HepG2 (cell line): ENCODE data around the gene PSMB9. TPM values are rescaled to one million over a fixed set of nuclear protein-coding genes. Genes with fewer than 3 reads are reported as not detected.

Experiments used
- DNMT1 ChIP-seq: sonication (generic); formaldehyde crosslinking; IDR thresholded peaks from 2 replicates; pipeline ENCODE4 v1.5.1; 2020; ENCODE audit warnings: mild to moderate bottlenecking, missing genetic modification reagents
- DRAP1 ChIP-seq: IDR thresholded peaks from 2 replicates; pipeline ENCODE4 v1.6.1; 2016; ENCODE audit warnings: missing genetic modification reagents, missing compliant biosample characterization
- GMEB2 ChIP-seq: IDR thresholded peaks from 2 replicates; pipeline ENCODE4 v1.6.1; 2016; ENCODE audit warnings: missing biosample characterization, missing genetic modification reagents, low read depth
- KDM2A ChIP-seq: sonication (generic); formaldehyde crosslinking; IDR thresholded peaks from 2 replicates; pipeline ENCODE4 v1.4.0; 2020; ENCODE audit warnings: low read depth, missing genetic modification reagents, borderline replicate concordance
- KDM4B ChIP-seq: sonication (generic); formaldehyde crosslinking; IDR thresholded peaks from 2 replicates; pipeline ENCODE4 v1.4.0; 2020; ENCODE audit warnings: missing genetic modification reagents
- KIAA2018 ChIP-seq: sonication (generic); formaldehyde crosslinking; IDR thresholded peaks from 2 replicates; pipeline ENCODE4 v1.5.0; 2020; ENCODE audit warnings: mild to moderate bottlenecking, missing genetic modification reagents, borderline replicate concordance
- PHF20 ChIP-seq: sonication (generic); formaldehyde crosslinking; IDR thresholded peaks from 2 replicates; pipeline ENCODE4 v1.5.0; 2020; ENCODE audit warnings: mild to moderate bottlenecking, missing genetic modification reagents
- PHF5A ChIP-seq: IDR thresholded peaks from one replicate; pipeline ENCODE4 v1.6.1; 2018; ENCODE audit warnings: low read depth, missing genetic modification reagents; ENCODE audit not compliant: unreplicated experiment
- RORA ChIP-seq: sonication (generic); formaldehyde crosslinking; IDR thresholded peaks from 2 replicates; pipeline ENCODE4 v1.5.0; 2020; ENCODE audit warnings: mild to moderate bottlenecking, missing genetic modification reagents, moderate library complexity
- TFDP2 ChIP-seq: sonication (generic); formaldehyde crosslinking; IDR thresholded peaks from 2 replicates; pipeline ENCODE4 v1.4.0; 2020; ENCODE audit warnings: missing genetic modification reagents
- USF2 ChIP-seq, 2 experiments: sonication (generic) in 1 of 2; formaldehyde crosslinking in 1 of 2; IDR thresholded peaks; 2 replicates each; pipeline versions ENCODE4 v1.5.1 to v1.6.1; 2011 to 2020; ENCODE audit warnings: borderline replicate concordance in 1 of 2, low read depth in 1 of 2, low read length in 1 of 2, mild to moderate bottlenecking in 1 of 2, missing genetic modification reagents in 1 of 2, moderate library complexity in 1 of 2
- ZNF224 ChIP-seq: sonication (generic); formaldehyde crosslinking; IDR thresholded peaks from 2 replicates; pipeline ENCODE4 v1.5.0; 2020; ENCODE audit warnings: mild to moderate bottlenecking, missing genetic modification reagents
- ZNF263 ChIP-seq: sonication (generic); formaldehyde crosslinking; IDR thresholded peaks from 2 replicates; pipeline ENCODE4 v1.4.0; 2020; ENCODE audit warnings: missing genetic modification reagents
- ZNF501 ChIP-seq: sonication (generic); formaldehyde crosslinking; IDR thresholded peaks from 2 replicates; pipeline ENCODE4 v1.5.1; 2020; ENCODE audit warnings: mild to moderate bottlenecking, moderate library complexity, missing genetic modification reagents
- polyA plus RNA-seq, 8 experiments: library from polyadenylated mRNA; depleted of rRNA in 3 of 8; stranded (reverse) in 7 of 8; unstranded in 1 of 8; fragments of >200 nt; fragmentation: Illumina TruSeq in 4 of 8; extraction: Trizol in 4 of 8; gene quantifications; 2 replicates each; pipeline versions ENCODE4 v1.2.1 to v1.2.3, GENCODE V29; 2011 to 2016; ENCODE audit warnings: low read depth in 4 of 8, missing spikeins in 1 of 8, mixed read lengths in 1 of 8; ENCODE audit not compliant: insufficient read depth in 1 of 8
- total RNA-seq, 5 experiments: library from RNA; depleted of rRNA; stranded (reverse); fragments of >200 nt; fragmentation: Illumina TruSeq; extraction: Trizol; gene quantifications; 2 replicates each; pipeline ENCODE4 v1.2.3, GENCODE V29; 2016; ENCODE audit warnings: low read depth in 1 of 5

The PSMB9 gene
- total and polyA plus RNA-seq, 2 of the 13 experiments (the other 11 are each of a cell fraction or from before 2014, with no cell fraction given), result 15.6 to 16.0 TPM

GRCh38 chr6:32843979-32844838 is 9.8 kb upstream of the PSMB9 start, which contains the start of gene PSMB8 (continued):
- TF ChIP-seq USF2 (IDR thresholded peaks at IDR 0.05; ENCODE audit: low read depth, low read length) (no peak), USF2 (CRISPR knock-in tag; IDR thresholded peaks at IDR 0.05; ENCODE audit: borderline replicate concordance) (no peak), KIAA2018 (CRISPR knock-in tag) (no peak), TFDP2 (CRISPR knock-in tag) (peak; percentile 62), DRAP1 (CRISPR knock-in tag) (peak; percentile 66), PHF5A (CRISPR knock-in tag) (no peak), KDM2A (CRISPR knock-in tag) (peak; percentile 85), KDM4B (peak; percentile 25; the same call in 1 of the 2 replicates), PHF20 (CRISPR knock-in tag) (no peak), ZNF224 (CRISPR knock-in tag) (0 out of 2 replicates have a peak, but pooled peaks have one; percentile 50), RORA (no peak), GMEB2 (CRISPR knock-in tag) (no peak), ZNF501 (CRISPR knock-in tag) (peak; percentile 75), DNMT1 (CRISPR knock-in tag) (0 out of 2 replicates have a peak, but pooled peaks have one; percentile 33), ZNF263 (CRISPR knock-in tag) (peak; percentile 40; the same call in 1 of the 2 replicates)
